IMR-90 (cell line): ENCODE data around the gene PDCL3. TPM values are rescaled to one million over a fixed set of nuclear protein-coding genes. Genes with fewer than 3 reads are reported as not detected.

Experiments
- ATAC-seq: fragments of 200-7000 bp; cut with Tn5 transposase; 2 replicates; pipeline ENCODE4 v1.9.1; 2020; ENCODE audit warnings: low read depth, mild to moderate bottlenecking, moderate library complexity
- BruUV-seq: library from RNA; stranded (reverse); fragments of 400-500 nt; replicated peaks from 2 replicates; lab custom pipeline; 2021; lab: Mats Ljungman, UMichigan
- CTCF ChIA-PET: fragments of 300-600 bp; formaldehyde crosslinking; extraction: SDS; loops from one replicate; lab custom pipeline; 2021; ENCODE audit warnings: antibody characterized with exemption; lab: Yijun Ruan, JAX
- POLR2A ChIA-PET: fragments of 300-600 bp; sonication (Branson Sonifier 250); formaldehyde crosslinking; loops from one replicate; lab custom pipeline; 2022; ENCODE audit warnings: antibody characterized with exemption; ENCODE audit not compliant: unreplicated experiment; lab: Charles Lee
- DNase-seq: peaks from one replicate; pipeline ENCODE4 v3.0.0; 2013
- H2AFZ ChIP-seq: replicated peaks from 2 replicates; pipeline ENCODE3; 2013; ENCODE audit warnings: low read length, mild to moderate bottlenecking; ENCODE audit not compliant: poor library complexity
- H2AK5ac ChIP-seq: 2 replicates; pipeline ENCODE4 v1.6.1; 2013; ENCODE audit warnings: low read depth, low read length, inconsistent platforms
- H2AK9ac ChIP-seq: replicated peaks from 2 replicates; pipeline ENCODE3; 2013; ENCODE audit warnings: mild to moderate bottlenecking, low read depth, low read length, moderate library complexity; ENCODE audit not compliant: poor library complexity
- H2BK120ac ChIP-seq: 2 replicates; pipeline ENCODE4 v1.6.1; 2013; ENCODE audit warnings: low read depth, low read length, inconsistent platforms
- H2BK15ac ChIP-seq: 3 replicates; pipeline ENCODE4 v1.6.1; 2013; ENCODE audit warnings: low read depth, low read length, inconsistent platforms
- H2BK20ac ChIP-seq: 2 replicates; pipeline ENCODE4 v1.6.1; 2013; ENCODE audit warnings: low read depth, mild to moderate bottlenecking, inconsistent platforms, low read length, moderate library complexity
- H2BK5ac ChIP-seq: 2 replicates; pipeline ENCODE4 v1.6.1; 2013; ENCODE audit warnings: mild to moderate bottlenecking, low read depth, low read length, inconsistent platforms; ENCODE audit not compliant: poor library complexity, severe bottlenecking
- H3K14ac ChIP-seq: replicated peaks from 2 replicates; pipeline ENCODE4 v1.6.1; 2013; ENCODE audit warnings: low read depth, low read length, inconsistent platforms
- H3K18ac ChIP-seq: 2 replicates; pipeline ENCODE4 v1.6.1; 2013; ENCODE audit warnings: low read depth, low read length, control low read depth
- H3K23ac ChIP-seq: 2 replicates; pipeline ENCODE4 v1.6.1; 2013; ENCODE audit warnings: low read depth, low read length, inconsistent platforms
- H3K27ac ChIP-seq: 2 replicates; pipeline ENCODE4 v1.5.1; 2013; ENCODE audit warnings: mild to moderate bottlenecking, control low read depth, low read length; ENCODE audit not compliant: insufficient read depth
- H3K27me3 ChIP-seq: 2 replicates; pipeline ENCODE4 v1.6.1; 2013; ENCODE audit warnings: low read length; ENCODE audit not compliant: control insufficient read depth, insufficient read depth
- H3K36me3 ChIP-seq: 2 replicates; pipeline ENCODE4 v1.6.1; 2013; ENCODE audit warnings: low read length, mixed read lengths; ENCODE audit not compliant: control insufficient read depth, insufficient read depth
- H3K4ac ChIP-seq: 2 replicates; pipeline ENCODE4 v1.6.1; 2013; ENCODE audit warnings: low read depth, low read length, inconsistent platforms
- H3K4me1 ChIP-seq: 2 replicates; pipeline ENCODE4 v1.6.1; 2013; ENCODE audit warnings: low read length, mixed read lengths; ENCODE audit not compliant: control insufficient read depth, insufficient read depth
- H3K4me2 ChIP-seq: 2 replicates; pipeline ENCODE4 v1.6.1; 2013; ENCODE audit warnings: low read depth, mild to moderate bottlenecking, control low read depth, low read length, moderate library complexity
- H3K4me3 ChIP-seq: 2 replicates; pipeline ENCODE4 v1.5.1; 2013; ENCODE audit warnings: low read depth, mild to moderate bottlenecking, control low read depth, low read length, moderate library complexity; ENCODE audit not compliant: insufficient read depth
- H3K56ac ChIP-seq: 2 replicates; pipeline ENCODE4 v1.6.1; 2013; ENCODE audit warnings: low read length, inconsistent platforms; ENCODE audit not compliant: insufficient read depth; ENCODE audit errors: extremely low read depth
- H3K79me1 ChIP-seq, 2 experiments: 2 replicates each; pipeline ENCODE4 v1.6.1; 2013; ENCODE audit warnings: low read length in 2 of 2, inconsistent platforms in 1 of 2, low read depth in 1 of 2
- H3K9ac ChIP-seq: 2 replicates; pipeline ENCODE4 v1.6.1; 2013; ENCODE audit warnings: low read depth, low read length, control low read depth
- H3K9me1 ChIP-seq: 2 replicates; pipeline ENCODE4 v1.6.1; 2013; ENCODE audit warnings: low read length, inconsistent platforms; ENCODE audit not compliant: insufficient read depth
- H3K9me3 ChIP-seq: 2 replicates; pipeline ENCODE4 v1.6.1; 2013; ENCODE audit warnings: low read length; ENCODE audit not compliant: control insufficient read depth, insufficient read depth
- H4K20me1 ChIP-seq: 2 replicates; pipeline ENCODE4 v1.6.1; 2013; ENCODE audit warnings: low read length, inconsistent platforms; ENCODE audit not compliant: insufficient read depth
- H4K5ac ChIP-seq: 2 replicates; pipeline ENCODE4 v1.6.1; 2013; ENCODE audit warnings: mild to moderate bottlenecking, low read depth, low read length, control low read depth
- H4K8ac ChIP-seq, 2 experiments: 2 replicates each; pipeline ENCODE4 v1.6.1; 2013; ENCODE audit warnings: low read depth in 2 of 2, low read length in 2 of 2, control low read depth in 1 of 2, inconsistent platforms in 1 of 2
- H4K91ac ChIP-seq: 2 replicates; pipeline ENCODE4 v1.6.1; 2013; ENCODE audit warnings: low read depth, low read length, inconsistent platforms; ENCODE audit not compliant: insufficient read depth
- CEBPB ChIP-seq: IDR thresholded peaks from 2 replicates; pipeline ENCODE4 v1.6.1; 2012; ENCODE audit warnings: low read depth, low read length, improper control_type of control experiment
- MAFK ChIP-seq: IDR thresholded peaks from 2 replicates; pipeline ENCODE4 v1.6.1; 2012; ENCODE audit warnings: low read depth, low read length, improper control_type of control experiment
- WGBS, 2 experiments: methylation state at CpG; one replicate each; pipeline versions ENCODE4 v1.1.5 to v1.1.7; 2013; ENCODE audit warnings: missing lambda C conversion rate in 2 of 2; ENCODE audit not compliant: insufficient read length in 1 of 2; ENCODE audit errors: extremely low coverage in 2 of 2; 5-methylcytosine and 5-hydroxymethylcytosine counted together
- dilution Hi-C: fragments of 300-500 bp; cut with HindIII; formaldehyde crosslinking; loops from one replicate; pipeline ENCODE4 v1.14.3; 2018; ENCODE audit warnings: low sequenced_read_pairs; ENCODE audit not compliant: unreplicated experiment
- in situ Hi-C: fragments of 300-500 bp; cut with MboI; formaldehyde crosslinking; loops from 3 replicates; pipeline ENCODE4 v1.14.3; 2019; ENCODE audit warnings: low sequenced_read_pairs, inconsistent platforms, mixed read lengths
- intact Hi-C: fragments of 100-400 bp; cut with micrococcal nuclease; formaldehyde crosslinking; loops from 2 replicates; pipeline ENCODE4 v1.10.0; 2022
- polyA plus RNA-seq, 3 experiments: library from polyadenylated mRNA; depleted of rRNA; stranded (reverse); fragments of >200 nt; gene quantifications; 2 replicates each; pipeline ENCODE4 v1.2.3, GENCODE V29; 2012; ENCODE audit warnings: low replicate concordance in 1 of 3
- total RNA-seq: library from RNA; depleted of rRNA; stranded (reverse); fragments of >200 nt; gene quantifications from 2 replicates; pipeline ENCODE4 v1.2.3, GENCODE V29; 2012
- TF ChIP-seq, protein P1 (sequence below): fragments of 150-350 bp; IDR thresholded peaks from 2 replicates; pipeline ENCODE4 v1.6.1; 2016; ENCODE audit warnings: low read depth, mild to moderate bottlenecking, low read length, moderate library complexity, borderline replicate concordance

PDCL3 gene
- total and polyA plus RNA-seq, 2 of the 4 experiments (the other 2 are of a cell fraction) = 9.5 to 26.4 TPM

DNA sequence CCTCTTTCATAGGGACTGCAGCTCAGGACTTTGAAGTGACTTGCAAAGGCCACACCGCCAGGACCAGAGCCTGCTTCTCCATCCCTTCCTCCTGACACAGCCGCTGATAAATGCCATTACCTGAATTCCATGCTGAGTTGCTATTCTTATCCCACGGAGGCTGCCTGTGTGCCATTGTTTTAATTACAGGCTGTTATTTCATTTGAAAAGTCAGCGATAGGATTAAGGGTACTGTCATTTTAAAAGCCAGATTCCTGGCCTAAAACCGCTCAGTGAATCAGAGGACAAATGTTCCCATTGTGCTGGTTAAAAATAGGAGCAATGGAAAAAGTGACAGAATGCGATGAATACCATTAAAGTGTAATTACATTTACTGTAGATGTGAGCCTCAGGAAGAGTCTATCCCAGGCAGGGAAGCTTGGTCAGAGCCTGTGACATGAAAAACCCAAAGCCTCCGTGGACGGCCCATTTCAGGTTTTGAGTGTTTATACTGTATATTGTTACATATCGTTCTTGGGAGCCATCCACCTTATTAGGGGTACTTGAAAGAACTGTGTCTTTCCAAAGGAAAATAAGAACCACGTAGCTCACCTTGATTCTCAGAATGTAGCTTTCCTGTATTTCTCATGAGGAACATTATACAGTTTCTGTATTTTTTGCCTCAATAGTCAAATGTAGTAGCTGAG is 41.3 kb downstream of the PDCL3 start:
- Histone ChIP-seq H4K20me1 (no peaks in the 10 kb centered on the region), H4K5ac (no peak overlapping the region), H2BK120ac (no peak overlapping the region), H3K79me1 (no peaks in the 10 kb centered on the region), H3K27ac (no peak overlapping the region), H3K36me3 (no peaks in the 10 kb centered on the region), H2AK9ac (no peak overlapping the region), H3K9ac (no peak overlapping the region), H4K91ac (no peak overlapping the region), H2BK5ac (no peak overlapping the region), H4K8ac (no peak overlapping the region), H3K27me3 (peaks cover 2% of the 10 kb centered on the region; the same call in 1 of the 2 replicates), H3K9me1 (no peaks in the 10 kb centered on the region), H2BK15ac (no peak overlapping the region), H3K4me1 (no peaks in the 10 kb centered on the region), H3K18ac (no peak overlapping the region), H3K23ac (no peak overlapping the region), H3K4ac (no peak overlapping the region), H3K56ac (no peak overlapping the region), H2AK5ac (no peak overlapping the region), H3K9me3 (no peaks in the 10 kb centered on the region), H3K4me2 (no peak overlapping the region), H2AFZ (no peak overlapping the region), H3K4me3 (no peak overlapping the region), H2BK20ac (no peak overlapping the region), H3K14ac (no peak overlapping the region)
- no TSS peak for BruUV-seq
- POLR2A ChIA-PET = no interaction called here
- DNase-seq = no peak
- intact Hi-C loops = no loop called here
- 80% methylated on average over 1 of the region's 10 CpGs; no CpG with 5 or more reads in 1 of the 2 experiments for WGBS, 2 experiments
- CTCF ChIA-PET = interaction anchor here (1.0 kb wide), 2 partner anchors 8 to 549 kb away, joined by 3 to 4 read pairs; no protein-coding TSS in a partner anchor
- in situ Hi-C loops = loop anchor here (25.0 kb wide), 2 partner anchors 208 to 608 kb away; partner anchors contain the start of gene NPAS2
- ATAC-seq = no peak
- dilution Hi-C loops = no loop called here
- TF ChIP-seq CEBPB (no peak), MAFK (no peak)
- TF ChIP-seq, protein P1, sequence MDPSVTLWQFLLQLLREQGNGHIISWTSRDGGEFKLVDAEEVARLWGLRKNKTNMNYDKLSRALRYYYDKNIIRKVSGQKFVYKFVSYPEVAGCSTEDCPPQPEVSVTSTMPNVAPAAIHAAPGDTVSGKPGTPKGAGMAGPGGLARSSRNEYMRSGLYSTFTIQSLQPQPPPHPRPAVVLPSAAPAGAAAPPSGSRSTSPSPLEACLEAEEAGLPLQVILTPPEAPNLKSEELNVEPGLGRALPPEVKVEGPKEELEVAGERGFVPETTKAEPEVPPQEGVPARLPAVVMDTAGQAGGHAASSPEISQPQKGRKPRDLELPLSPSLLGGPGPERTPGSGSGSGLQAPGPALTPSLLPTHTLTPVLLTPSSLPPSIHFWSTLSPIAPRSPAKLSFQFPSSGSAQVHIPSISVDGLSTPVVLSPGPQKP = no peak
